ENCODE results near the gene APOBEC3G. TPM values are rescaled to one million over a fixed set of nuclear protein-coding genes. Genes with fewer than 3 reads are reported as not detected.

APOBEC3G gene
- total and polyA plus RNA-seq, 2 donors (not counting 1 experiment from before 2014, with no cell fraction given) = 94.2 to 96.6 TPM

DNA sequence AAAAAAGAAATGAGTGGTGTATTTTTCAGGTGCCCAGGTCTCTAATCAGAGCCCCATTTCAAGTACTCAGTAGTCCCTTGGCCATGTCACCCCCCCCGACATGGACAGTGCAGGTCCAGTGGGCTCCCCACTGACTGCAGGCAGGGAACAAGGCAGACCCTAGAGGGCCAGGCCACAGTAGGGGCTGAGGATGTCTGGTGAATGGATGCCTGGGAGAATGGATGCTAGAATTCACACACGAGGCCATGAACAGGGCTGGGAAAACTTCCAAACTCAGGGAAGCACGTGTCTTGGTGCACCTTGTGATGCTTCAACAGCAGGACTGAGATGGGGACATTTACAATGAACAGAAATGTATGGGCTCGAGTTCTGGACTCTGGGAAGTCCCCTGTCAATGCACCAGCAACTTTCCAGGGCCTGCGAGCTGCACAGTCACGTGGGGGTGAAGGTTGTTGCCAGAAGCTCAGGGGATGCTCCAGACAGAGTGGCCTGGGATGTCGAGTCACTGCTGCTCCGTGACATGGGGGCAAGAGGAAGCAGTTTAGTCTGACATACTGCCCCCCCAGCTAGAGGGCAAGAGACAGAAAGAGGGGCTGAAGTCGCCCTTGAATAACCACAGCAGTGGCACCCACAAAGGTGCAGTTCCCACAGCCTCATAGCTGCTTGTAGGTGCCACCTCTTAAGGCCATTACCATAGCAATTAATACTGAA, 3.1 kb downstream of the APOBEC3G start:
- Mint-ChIP-seq H3K9me3 (ENCODE audit: insufficient read depth) (no peaks in the 10 kb centered on the region), H3K4me1 (peaks cover 48% of the 10 kb centered on the region), H3K27ac (peak overlapping the region; percentile 88), H3K4me3 (peak overlapping the region; percentile 68), H3K27me3 (no peaks in the 10 kb centered on the region)
- 35% methylated on average over 8 of the region's 9 CpGs for WGBS (ENCODE audit: insufficient coverage)
- Histone ChIP-seq H2AFZ (ENCODE audit: insufficient read depth, low read depth, low read length, poor library complexity, severe bottlenecking) (no peak overlapping the region), H3K36me3 (replicated peaks in 1 of 2; ENCODE audit: control extremely low read depth in 1 of 2, control insufficient read depth in 1 of 2, extremely low read depth in 1 of 2, insufficient read depth in 2 of 2, low read length in 1 of 2) (peaks cover 1 to 46% of the 10 kb centered on the region in 2 experiments), H4K20me1 (ENCODE audit: control insufficient read depth, insufficient read depth, low read length, poor library complexity, severe bottlenecking) (peaks cover 11% of the 10 kb centered on the region), H3K27ac (ENCODE audit: low read length in 2 of 2) (peak overlapping the region; percentile 63 to 72), H3K4me1 (ENCODE audit: control insufficient read depth in 2 of 2, insufficient read depth in 2 of 2, low read length in 2 of 2) (peaks cover 31 to 52% of the 10 kb centered on the region in 2 donors), H3K9me3 (ENCODE audit: control extremely low read depth in 1 of 3, control insufficient read depth in 2 of 3, insufficient read depth in 1 of 3, low read length in 2 of 3) (no peaks in the 10 kb centered on the region), H3K4me2 (replicated peaks; ENCODE audit: low read depth, low read length, poor library complexity, severe bottlenecking) (peak overlapping the region; percentile 47), H3K27me3 (replicated peaks in 1 of 4; ENCODE audit: control extremely low read depth in 1 of 4, control insufficient read depth in 3 of 4, insufficient read depth in 4 of 4, low read length in 3 of 4) (no peaks in the 10 kb centered on the region), H3K79me2 (ENCODE audit: control insufficient read depth, insufficient read depth, low read length) (peaks cover 65% of the 10 kb centered on the region), H3K4me3 (ENCODE audit: control extremely low read depth in 1 of 5, extremely low read depth in 1 of 5, insufficient read depth in 1 of 5, low read depth in 2 of 5, low read length in 4 of 5) (no peak overlapping the region), H3K9ac (ENCODE audit: low read length) (no peak overlapping the region)
- CTCF ChIA-PET = interaction anchor here (1.4 to 2.4 kb wide), 4 partner anchors 9 to 74 kb away, joined by 4 to 7 read pairs (median 6); no protein-coding TSS in a partner anchor
- POLR2A ChIA-PET = interaction anchor here (0.6 to 1.3 kb wide), 5 partner anchors 16 to 1335 kb away, joined by 3 to 5 read pairs (median 4); no protein-coding TSS in a partner anchor
- TF ChIP-seq, protein P1, sequence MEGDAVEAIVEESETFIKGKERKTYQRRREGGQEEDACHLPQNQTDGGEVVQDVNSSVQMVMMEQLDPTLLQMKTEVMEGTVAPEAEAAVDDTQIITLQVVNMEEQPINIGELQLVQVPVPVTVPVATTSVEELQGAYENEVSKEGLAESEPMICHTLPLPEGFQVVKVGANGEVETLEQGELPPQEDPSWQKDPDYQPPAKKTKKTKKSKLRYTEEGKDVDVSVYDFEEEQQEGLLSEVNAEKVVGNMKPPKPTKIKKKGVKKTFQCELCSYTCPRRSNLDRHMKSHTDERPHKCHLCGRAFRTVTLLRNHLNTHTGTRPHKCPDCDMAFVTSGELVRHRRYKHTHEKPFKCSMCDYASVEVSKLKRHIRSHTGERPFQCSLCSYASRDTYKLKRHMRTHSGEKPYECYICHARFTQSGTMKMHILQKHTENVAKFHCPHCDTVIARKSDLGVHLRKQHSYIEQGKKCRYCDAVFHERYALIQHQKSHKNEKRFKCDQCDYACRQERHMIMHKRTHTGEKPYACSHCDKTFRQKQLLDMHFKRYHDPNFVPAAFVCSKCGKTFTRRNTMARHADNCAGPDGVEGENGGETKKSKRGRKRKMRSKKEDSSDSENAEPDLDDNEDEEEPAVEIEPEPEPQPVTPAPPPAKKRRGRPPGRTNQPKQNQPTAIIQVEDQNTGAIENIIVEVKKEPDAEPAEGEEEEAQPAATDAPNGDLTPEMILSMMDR (IDR thresholded peaks at IDR 0.05) = no peak
- ATAC-seq (ENCODE audit: low read depth) (peak; percentile 14), DNase-seq (peak; percentile 72)
- intact Hi-C loops (cut with micrococcal nuclease) = no loop called here

DNA sequence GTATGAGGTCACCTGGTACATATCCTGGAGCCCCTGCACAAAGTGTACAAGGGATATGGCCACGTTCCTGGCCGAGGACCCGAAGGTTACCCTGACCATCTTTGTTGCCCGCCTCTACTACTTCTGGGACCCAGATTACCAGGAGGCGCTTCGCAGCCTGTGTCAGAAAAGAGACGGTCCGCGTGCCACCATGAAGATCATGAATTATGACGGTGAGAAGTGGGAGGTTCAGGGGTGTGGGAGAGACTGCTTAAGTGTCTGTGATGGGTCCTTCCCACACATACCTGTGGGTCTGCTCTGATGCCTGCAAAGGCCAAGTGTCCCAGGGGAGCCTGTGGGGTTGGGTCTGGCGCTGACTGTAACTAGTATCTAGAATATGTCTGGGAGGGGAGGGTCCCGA, 3.9 kb downstream of the APOBEC3G start:
- no peaks in the 10 kb centered on the region for H3K9me3 Mint-ChIP-seq (ENCODE audit: insufficient read depth)
- H3K27ac Mint-ChIP-seq = peak overlapping the region; percentile 71
- peaks cover 11% of the 10 kb centered on the region for H4K20me1 ChIP-seq (ENCODE audit: control insufficient read depth, insufficient read depth, low read length, poor library complexity, severe bottlenecking)
- WGBS (ENCODE audit: insufficient coverage) = 83% methylated on average over 9 of the region's 12 CpGs
- no peak overlapping the region for H2AFZ ChIP-seq (ENCODE audit: insufficient read depth, low read depth, low read length, poor library complexity, severe bottlenecking)
- H3K4me2 ChIP-seq (replicated peaks; ENCODE audit: low read depth, low read length, poor library complexity, severe bottlenecking) = peak overlapping the region; percentile 39
- no peaks in the 10 kb centered on the region for H3K27me3 ChIP-seq (replicated peaks in 1 of 4; ENCODE audit: control extremely low read depth in 1 of 4, control insufficient read depth in 3 of 4, insufficient read depth in 4 of 4, low read length in 3 of 4)
- H3K4me3 Mint-ChIP-seq = peak overlapping the region; percentile 4
- ChIA-PET POLR2A (interaction anchor here (0.6 kb wide), 3 partner anchors 38 to 1334 kb away, joined by 4 to 5 read pairs (median 4); no protein-coding TSS in a partner anchor), CTCF (interaction anchor here (2.4 kb wide), 1 partner anchor 18 kb away, joined by 7 read pairs; no protein-coding TSS in a partner anchor)
- peaks cover 42% of the 10 kb centered on the region for H3K4me1 Mint-ChIP-seq
- no peak for DNase-seq
- H3K36me3 ChIP-seq (replicated peaks in 1 of 2; ENCODE audit: control extremely low read depth in 1 of 2, control insufficient read depth in 1 of 2, extremely low read depth in 1 of 2, insufficient read depth in 2 of 2, low read length in 1 of 2) = peaks cover 2 to 50% of the 10 kb centered on the region in 2 experiments
- H3K79me2 ChIP-seq (ENCODE audit: control insufficient read depth, insufficient read depth, low read length) = peaks cover 65% of the 10 kb centered on the region
- H3K27me3 Mint-ChIP-seq = no peaks in the 10 kb centered on the region
- H3K4me3 ChIP-seq (ENCODE audit: control extremely low read depth in 1 of 5, extremely low read depth in 1 of 5, insufficient read depth in 1 of 5, low read depth in 2 of 5, low read length in 4 of 5) = no peak overlapping the region
- peak overlapping the region; percentile 63 to 72 for H3K27ac ChIP-seq (ENCODE audit: low read length in 2 of 2)
- intact Hi-C loops (cut with micrococcal nuclease) = no loop called here
- no peak for ATAC-seq (ENCODE audit: low read depth)
- no peak overlapping the region for H3K9ac ChIP-seq (ENCODE audit: low read length)
- TF ChIP-seq EZH2 (IDR thresholded peaks at IDR 0.05; ENCODE audit: borderline replicate concordance, insufficient read depth, low read depth, low read length, poor library complexity, severe bottlenecking) = no peak
- TF ChIP-seq, protein P1 (IDR thresholded peaks at IDR 0.05) = no peak
- no peaks in the 10 kb centered on the region for H3K9me3 ChIP-seq (ENCODE audit: control extremely low read depth in 1 of 3, control insufficient read depth in 2 of 3, insufficient read depth in 1 of 3, low read length in 2 of 3)
- peaks cover 31 to 52% of the 10 kb centered on the region in 2 donors for H3K4me1 ChIP-seq (ENCODE audit: control insufficient read depth in 2 of 2, insufficient read depth in 2 of 2, low read length in 2 of 2)
